HG02678 (cell line): ENCODE results near the gene MROH8.

Experiments
- ATAC-seq: cut with Tn5 transposase; IDR thresholded peaks from one replicate; pipeline ENCODE4 v1.9.1; 2021; ENCODE audit warnings: mild to moderate bottlenecking, moderate library complexity; ENCODE audit not compliant: unreplicated experiment

The MROH8 gene

DNA sequence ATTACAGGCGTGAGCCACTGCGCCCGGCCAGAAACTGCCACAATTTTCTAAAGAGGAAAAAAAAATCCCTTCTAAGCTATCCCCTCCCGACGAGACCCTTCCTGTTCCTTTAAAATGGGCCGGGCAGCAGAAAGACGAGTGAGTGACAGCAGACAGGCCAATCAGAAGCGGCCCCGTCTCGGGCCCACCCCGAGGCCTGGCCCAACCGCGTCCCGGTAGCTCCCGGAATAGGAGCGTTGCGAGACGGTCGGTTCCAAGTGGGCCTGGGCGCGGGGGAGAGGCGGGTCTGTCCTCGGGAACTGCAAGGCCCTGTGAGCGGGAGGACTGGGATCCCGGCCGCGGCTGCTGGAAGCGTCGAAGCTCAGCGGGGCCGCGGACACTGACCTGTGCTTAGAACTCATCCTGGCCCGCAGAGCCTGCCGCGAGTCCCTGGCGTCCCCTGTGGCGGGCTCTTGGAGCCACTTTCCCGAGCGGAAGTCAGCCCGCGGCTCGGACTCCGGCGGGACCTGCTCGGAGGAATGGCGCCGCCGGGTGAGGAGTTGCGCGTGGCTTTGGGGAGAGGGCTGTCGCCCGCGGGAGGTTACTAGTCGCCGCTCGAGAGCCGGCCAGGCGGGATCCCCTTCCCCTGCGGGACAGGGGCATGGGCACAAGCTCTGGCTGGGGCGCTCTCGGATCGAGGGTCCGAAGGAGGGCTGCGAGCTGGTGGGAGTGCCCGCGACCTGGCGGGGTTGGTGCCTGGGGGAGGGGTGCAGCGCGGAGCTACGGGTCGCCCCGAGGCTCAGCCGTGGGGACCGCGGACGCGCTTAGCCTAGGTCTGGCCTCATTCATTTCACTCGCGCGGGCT, at the start of gene MROH8, which contains the start of gene RPN2:
Gene MROH8, minus strand, starts transcription at position 710 of the 844 bp plus-strand sequence.
Gene RPN2, plus strand, starts transcription at position 492 of the 844 bp plus-strand sequence. Its CDS starts 27 bp downstream, at position 519.
- peak; percentile 94 for ATAC-seq

GRCh38 chr20:37228656-37229055, 49.3 kb upstream of the MROH8 start:
- ATAC-seq = no peak

GRCh38 chr20:37228082-37228481, 48.7 kb upstream of the MROH8 start:
- no peak for ATAC-seq

- ATAC-seq = no peak
Measured at GRCh38 chr20:37226889-37227288, 47.5 kb upstream of the MROH8 start.

DNA sequence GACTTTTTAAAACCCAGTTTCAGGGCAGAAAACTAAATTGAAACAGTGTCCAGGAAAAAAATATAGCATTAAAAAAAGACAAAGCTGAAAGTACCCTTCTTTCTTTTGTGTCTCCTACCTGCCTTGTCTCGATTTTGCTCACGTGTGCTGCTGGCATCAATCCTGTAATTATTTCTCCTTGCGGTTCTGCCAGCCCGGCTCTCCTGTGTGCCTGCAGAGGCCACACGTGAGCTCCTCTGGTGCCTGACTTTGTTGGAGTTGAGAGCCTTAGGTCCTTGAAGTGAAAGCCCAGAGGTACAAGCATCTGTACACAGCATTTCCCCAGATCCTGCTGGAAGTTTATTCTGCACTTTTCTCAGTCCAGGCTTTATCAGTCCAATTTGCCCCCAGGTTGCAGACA, 45.8 kb upstream of the MROH8 start:
- ATAC-seq = no peak

- ATAC-seq = no peak
Measured at GRCh38 chr20:37223053-37223452, 43.7 kb upstream of the MROH8 start.

GRCh38 chr20:37222086-37222485, 42.7 kb upstream of the MROH8 start:
- no peak for ATAC-seq

DNA sequence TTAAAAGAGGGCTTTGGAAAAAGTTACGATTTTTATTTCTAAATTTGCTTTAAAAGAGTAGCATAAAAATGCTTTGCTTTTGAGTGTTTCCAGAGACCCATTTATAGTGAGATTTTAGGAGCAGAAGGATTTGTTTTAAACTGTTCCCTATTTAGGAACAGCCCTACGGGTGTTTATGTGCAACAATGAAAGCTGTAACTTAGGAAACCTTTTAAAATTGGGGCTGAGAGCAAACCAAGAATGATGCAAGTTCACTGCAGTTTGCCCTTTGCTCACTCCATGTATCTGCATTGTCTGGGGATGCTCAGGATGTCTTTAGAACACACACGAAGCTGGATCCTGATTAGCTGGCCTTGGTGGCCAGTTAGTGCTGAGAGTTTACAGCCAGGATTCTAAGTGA, 41.4 kb upstream of the MROH8 start:
- ATAC-seq = no peak

DNA sequence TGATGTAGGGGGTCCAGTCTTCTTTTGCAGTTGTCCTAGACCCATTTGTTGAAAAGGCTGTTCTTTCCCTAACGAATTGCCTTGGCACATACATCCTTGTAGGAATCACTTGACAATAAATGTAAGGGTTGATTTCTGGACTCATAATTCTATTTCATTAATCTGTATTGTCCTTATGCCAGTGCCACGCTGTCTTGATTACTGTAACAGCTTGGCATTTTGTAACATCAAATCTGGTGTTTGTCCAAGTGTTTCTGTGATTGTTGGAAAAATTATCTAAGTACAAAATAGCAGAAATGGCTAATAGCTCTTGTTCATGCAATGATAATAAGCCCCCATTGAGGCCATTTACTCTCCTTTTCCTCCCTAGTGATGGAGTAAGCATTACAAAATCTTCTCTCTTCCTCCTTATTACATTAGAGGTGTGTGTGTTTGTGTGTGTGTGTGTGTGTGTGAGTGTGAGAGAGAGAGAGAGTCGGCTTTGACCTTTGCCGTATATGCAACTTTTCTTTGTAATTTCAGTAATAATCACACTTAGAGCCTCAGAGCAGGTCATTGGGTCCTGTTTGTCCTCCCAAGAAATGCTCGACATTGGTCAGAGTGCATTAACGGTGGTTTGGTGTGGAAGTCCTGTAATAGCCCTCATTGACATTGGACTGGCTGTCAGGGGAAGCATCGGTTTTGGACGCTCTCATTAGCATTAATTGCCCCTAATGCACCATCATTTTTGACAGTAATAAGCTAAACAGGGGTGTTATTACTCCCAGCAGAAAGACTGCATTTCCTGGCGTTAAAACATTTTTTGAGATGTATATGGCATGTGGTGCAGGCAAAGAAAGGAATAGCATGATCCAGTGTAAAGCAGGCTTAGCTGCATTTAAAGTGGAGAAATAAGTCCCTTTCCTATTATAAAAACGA, 40.7 kb upstream of the MROH8 start:
- ATAC-seq = no peak

GRCh38 chr20:37218976-37219375, 39.6 kb upstream of the MROH8 start:
- ATAC-seq = no peak

- ATAC-seq = no peak
Measured at GRCh38 chr20:37218441-37218840, 39.1 kb upstream of the MROH8 start.

DNA sequence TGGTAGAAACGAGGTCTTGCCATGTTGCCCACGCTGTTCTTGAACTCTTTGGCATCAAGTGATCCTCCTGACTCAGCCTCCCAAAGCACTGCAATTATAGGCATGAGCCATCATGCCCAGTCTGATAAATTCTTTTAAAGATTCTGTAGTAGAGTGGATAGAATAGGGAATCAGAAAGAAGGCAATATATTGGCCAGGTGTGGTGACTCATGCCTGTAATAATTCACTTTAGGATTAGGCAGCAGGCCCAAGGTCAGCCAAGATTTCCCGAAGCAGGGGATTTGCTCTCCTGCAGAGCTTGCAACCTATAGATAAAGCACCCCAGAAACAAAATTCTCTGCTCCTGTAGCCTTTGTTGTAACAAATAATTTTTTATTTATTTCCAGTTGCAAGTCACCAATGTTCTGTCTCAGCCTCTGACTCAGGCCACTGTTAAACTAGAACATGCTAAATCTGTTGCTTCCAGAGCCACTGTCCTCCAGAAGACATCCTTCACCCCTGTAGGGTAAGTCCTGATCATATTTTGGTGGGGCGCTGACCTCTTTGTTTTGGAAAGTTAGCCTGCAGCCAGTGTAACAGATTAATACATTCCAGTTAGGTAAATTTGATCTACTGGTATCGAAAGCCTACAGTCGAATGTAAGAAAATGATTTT, 30.4 kb upstream of the MROH8 start:
- ATAC-seq = no peak

GRCh38 chr20:37209193-37209592, 29.8 kb upstream of the MROH8 start:
- ATAC-seq = no peak

DNA sequence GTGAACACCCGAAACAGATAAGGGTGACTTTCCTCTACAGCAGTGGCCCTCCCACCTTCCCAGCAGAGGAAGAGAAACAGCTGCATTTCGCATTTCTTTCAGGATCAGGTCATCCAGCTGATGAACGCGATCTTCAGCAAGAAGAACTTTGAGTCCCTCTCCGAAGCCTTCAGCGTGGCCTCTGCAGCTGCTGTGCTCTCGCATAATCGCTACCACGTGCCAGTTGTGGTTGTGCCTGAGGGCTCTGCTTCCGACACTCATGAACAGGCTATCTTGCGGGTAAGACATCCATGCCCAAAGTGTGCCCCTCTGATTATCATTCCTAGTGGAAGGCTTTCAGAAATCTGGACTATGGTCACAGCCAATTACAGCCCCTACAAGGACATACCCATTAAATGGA, 27.8 kb upstream of the MROH8 start:
- no peak for ATAC-seq

DNA sequence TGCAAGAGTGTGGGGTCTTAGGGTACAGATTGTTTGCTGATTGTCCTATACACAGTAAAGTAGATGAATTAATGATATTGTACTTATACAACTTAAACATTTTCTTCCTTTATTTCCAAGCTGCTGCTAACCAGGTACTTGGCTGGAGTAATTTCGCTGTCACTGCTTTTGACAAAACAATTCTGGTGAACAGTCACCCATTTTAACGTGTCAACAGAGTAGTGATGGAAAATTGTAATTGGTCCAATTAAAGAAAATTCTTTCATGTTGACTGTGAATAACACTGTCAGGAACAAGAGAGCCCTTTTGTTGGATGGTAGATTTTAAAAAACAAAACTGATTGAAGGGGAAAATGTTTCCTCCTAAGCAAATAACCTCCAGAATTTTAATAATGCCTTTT, 26.4 kb upstream of the MROH8 start:
- no peak for ATAC-seq

GRCh38 chr20:37205130-37205529, 25.8 kb upstream of the MROH8 start:
- ATAC-seq = no peak

DNA sequence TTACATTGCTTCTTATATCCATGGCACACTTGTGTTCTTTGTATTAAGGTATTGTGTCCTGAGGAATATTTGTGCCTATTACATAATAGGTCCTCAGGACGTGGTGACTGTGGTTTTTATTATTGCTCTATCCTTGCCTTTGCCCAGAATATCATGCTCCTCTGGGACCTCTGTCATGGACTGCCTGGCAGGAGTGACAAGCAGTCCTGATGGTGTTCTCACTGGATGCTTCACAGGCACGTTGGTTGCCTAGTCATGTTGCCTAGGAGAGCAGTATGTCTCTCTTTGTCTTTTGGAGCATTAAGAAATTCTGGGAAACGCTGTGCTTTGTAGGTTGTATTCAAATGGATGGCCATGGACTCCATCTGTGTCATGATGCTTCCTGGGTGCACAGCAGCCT, 24.7 kb upstream of the MROH8 start:
- ATAC-seq = no peak

DNA sequence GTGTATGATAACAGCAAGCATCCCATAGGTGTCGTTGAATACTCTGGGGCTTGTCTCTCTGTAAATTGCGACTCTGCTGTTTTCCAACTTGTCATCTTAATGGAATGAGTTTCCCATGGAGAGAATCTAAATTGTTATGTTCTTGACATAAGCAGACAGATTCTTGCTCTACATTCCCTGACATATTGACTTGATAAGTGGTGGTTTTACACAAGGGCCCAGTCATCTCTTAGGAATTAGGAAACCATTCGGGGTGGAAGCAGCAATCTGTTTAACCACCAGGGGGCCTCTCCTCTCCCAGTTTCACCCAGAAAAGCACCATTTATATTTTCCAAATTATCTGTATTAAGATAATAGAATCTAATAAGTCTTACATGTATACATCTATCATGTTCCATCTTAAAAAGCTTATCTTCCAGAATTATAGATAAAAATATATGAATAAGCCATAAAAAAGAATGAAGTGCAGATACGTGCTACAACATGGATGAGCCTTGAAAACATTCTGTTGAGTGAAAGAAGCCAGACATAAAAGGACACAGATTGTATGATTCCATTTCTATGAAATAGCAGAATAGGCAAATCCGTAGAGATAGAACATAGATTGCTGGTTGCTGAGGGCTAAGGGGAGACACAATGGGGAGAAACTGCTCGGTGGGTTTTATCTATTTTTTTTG, 23.1 kb upstream of the MROH8 start:
- no peak for ATAC-seq

DNA sequence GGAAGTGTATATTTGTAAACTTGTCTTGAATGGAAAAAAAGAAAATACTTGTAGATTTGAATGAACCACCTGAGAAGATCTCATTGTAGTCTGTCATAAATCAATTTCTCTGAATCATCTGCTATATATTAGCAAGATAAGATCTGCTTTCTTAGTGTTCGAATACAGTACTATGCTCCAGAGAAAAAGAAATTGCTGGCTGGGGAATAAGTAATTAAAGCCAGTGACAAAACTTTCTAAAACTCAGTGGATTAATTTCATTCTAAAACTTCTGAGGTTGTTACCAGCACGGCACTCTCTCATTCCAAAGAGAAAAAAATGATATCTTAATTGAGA, 22.4 kb upstream of the MROH8 start:
- no peak for ATAC-seq

DNA sequence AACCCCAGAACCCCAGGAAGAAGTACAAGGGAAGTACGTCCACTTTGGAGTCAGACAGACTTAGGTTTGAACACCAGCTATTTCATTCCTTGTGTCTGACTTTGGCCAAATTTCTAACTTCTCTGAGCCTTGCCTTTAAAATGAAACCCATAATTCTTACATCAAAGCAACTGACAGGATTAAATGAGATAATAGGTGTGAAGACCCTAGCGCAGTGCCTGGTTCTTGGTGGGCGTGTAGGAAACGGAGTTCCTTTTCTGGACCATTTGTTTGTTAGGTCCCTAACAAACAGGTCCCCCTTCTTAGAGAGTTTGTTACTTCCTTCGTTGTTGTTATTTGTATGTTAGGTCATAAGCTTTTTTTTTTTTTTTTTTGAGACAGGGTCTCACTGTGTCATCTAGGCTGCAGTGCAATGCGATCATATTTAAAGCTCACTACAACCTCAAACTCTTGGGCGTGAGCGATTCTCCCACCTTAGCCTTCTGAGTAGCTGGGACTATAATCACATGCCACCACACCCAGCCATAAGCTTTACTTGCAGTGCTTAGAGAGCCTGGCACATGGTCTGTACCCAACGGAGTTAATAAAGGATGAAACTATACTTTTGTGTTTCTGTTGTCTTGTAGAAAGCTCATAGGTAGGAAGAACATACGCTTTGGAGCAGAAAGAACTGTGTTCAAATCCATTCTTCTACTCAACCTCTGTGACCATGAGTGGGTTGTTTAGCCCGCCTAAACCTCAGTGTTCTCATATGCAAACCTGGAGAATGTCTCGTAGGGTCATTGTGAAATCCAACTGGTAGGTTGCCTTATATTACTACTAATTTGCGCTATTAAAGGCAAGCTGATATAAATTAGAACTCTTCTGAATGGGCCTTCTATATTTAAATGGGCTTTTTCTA, 21.8 kb upstream of the MROH8 start:
- no peak for ATAC-seq
